ENCODE measurements around the gene SLN. TPM values are rescaled to one million over a fixed set of nuclear protein-coding genes. Genes with fewer than 3 reads are reported as not detected.

The SLN gene
- total RNA-seq, 1 experiment from 2014 or later, result not detected

- Histone ChIP-seq H3K9me3 (ENCODE audit: control insufficient read depth, low read depth, low read length) (no peaks in the 10 kb centered on the region), H3K18ac (ENCODE audit: insufficient read length, low read depth, low read length) (no peak overlapping the region), H2BK20ac (ENCODE audit: low read depth, low read length, poor library complexity, severe bottlenecking) (no peak overlapping the region), H3K4me2 (ENCODE audit: insufficient read depth, insufficient read length, low read length) (no peak overlapping the region), H3K14ac (ENCODE audit: insufficient read depth, low read length) (no peak overlapping the region), H4K8ac (replicated peaks; ENCODE audit: insufficient read length, low read depth, low read length) (no peak overlapping the region), H2AK5ac (ENCODE audit: insufficient read length, low read length) (no peak overlapping the region), H4K20me1 (ENCODE audit: control insufficient read depth, insufficient read depth, insufficient read length) (no peaks in the 10 kb centered on the region), H4K5ac (ENCODE audit: insufficient read length, low read depth, low read length) (no peak overlapping the region), H3K56ac (ENCODE audit: insufficient read length, low read depth, low read length) (no peak overlapping the region), H2BK5ac (ENCODE audit: insufficient read length, low read length) (no peak overlapping the region), H3K23ac (ENCODE audit: insufficient read length, low read depth, low read length) (no peak overlapping the region), H3T11ph (ENCODE audit: low read length) (no peak overlapping the region), H3K27me3 (ENCODE audit: insufficient read depth, low read length) (no peaks in the 10 kb centered on the region), H3K4ac (ENCODE audit: low read depth, low read length) (no peak overlapping the region), H4K91ac (ENCODE audit: insufficient read length, low read depth, low read length) (no peak overlapping the region), H2BK12ac (ENCODE audit: insufficient read length, low read depth, low read length) (no peak overlapping the region), H3K79me1 (ENCODE audit: insufficient read depth, low read depth, low read length, poor library complexity, severe bottlenecking) (no peaks in the 10 kb centered on the region), H2BK15ac (ENCODE audit: low read depth, low read length) (no peak overlapping the region), H3K4me1 (ENCODE audit: insufficient read depth, low read length) (no peaks in the 10 kb centered on the region; the same call in 1 of the 2 replicates), H3K27ac (ENCODE audit: insufficient read length, low read depth, low read length) (no peak overlapping the region), H3K9ac (ENCODE audit: extremely low read depth, insufficient read length, low read length) (no peak overlapping the region), H3K79me2 (ENCODE audit: insufficient read depth, low read length) (no peaks in the 10 kb centered on the region), H2AFZ (ENCODE audit: low read length) (no peak overlapping the region), H2BK120ac (ENCODE audit: low read depth, low read length, poor library complexity, severe bottlenecking) (no peak overlapping the region), H3K23me2 (ENCODE audit: insufficient read length, low read depth, low read length, poor library complexity, severe bottlenecking) (no peaks in the 10 kb centered on the region)
- TF ChIP-seq, protein P1, sequence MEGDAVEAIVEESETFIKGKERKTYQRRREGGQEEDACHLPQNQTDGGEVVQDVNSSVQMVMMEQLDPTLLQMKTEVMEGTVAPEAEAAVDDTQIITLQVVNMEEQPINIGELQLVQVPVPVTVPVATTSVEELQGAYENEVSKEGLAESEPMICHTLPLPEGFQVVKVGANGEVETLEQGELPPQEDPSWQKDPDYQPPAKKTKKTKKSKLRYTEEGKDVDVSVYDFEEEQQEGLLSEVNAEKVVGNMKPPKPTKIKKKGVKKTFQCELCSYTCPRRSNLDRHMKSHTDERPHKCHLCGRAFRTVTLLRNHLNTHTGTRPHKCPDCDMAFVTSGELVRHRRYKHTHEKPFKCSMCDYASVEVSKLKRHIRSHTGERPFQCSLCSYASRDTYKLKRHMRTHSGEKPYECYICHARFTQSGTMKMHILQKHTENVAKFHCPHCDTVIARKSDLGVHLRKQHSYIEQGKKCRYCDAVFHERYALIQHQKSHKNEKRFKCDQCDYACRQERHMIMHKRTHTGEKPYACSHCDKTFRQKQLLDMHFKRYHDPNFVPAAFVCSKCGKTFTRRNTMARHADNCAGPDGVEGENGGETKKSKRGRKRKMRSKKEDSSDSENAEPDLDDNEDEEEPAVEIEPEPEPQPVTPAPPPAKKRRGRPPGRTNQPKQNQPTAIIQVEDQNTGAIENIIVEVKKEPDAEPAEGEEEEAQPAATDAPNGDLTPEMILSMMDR (conservative IDR thresholded peaks at IDR 0.05), result no peak
- Mint-ChIP-seq H3K4me1 (peaks cover 16 to 22% of the 10 kb centered on the region in 2 experiments), H3K36me3 (ENCODE audit: insufficient read depth in 1 of 3, low read depth in 3 of 3) (no peaks in the 10 kb centered on the region), H3K27ac (no peak overlapping the region), H3K4me3 (no peak overlapping the region), H3K9me3 (no peaks in the 10 kb centered on the region), H3K27me3 (ENCODE audit: low read depth) (no peaks in the 10 kb centered on the region)
- DNase-seq, result no peak
- WGBS (ENCODE audit: extremely low coverage, insufficient read length, low lambda C conversion rate), result no CpG with 5 or more reads among the region's 3 CpGs
Measured at GRCh38 chr11:107660066-107660465, 51.8 kb downstream of the SLN start.
